GM20000 (cell line): ENCODE data around the gene LMOD1.
"Not testable (repeated sequence)": the region's sequence is repeated elsewhere in the genome, so short reads cannot be mapped to it uniquely, and the experiment has no call there.

Experiments used
- DNase-seq: peaks from one replicate; pipeline ENCODE4 v3.0.0; 2012; ENCODE audit warnings: low spot score
- CTCF ChIP-seq: IDR thresholded peaks from 2 replicates; pipeline ENCODE4 v1.5.1; 2012; ENCODE audit warnings: mild to moderate bottlenecking, control low read depth; ENCODE audit errors: extremely low read depth, missing control alignments

The LMOD1 gene

GRCh38 chr1:201911826-201912571, 34.3 kb downstream of the LMOD1 start:
- DNase-seq = no peak
- no peak for TF ChIP-seq CTCF

DNA sequence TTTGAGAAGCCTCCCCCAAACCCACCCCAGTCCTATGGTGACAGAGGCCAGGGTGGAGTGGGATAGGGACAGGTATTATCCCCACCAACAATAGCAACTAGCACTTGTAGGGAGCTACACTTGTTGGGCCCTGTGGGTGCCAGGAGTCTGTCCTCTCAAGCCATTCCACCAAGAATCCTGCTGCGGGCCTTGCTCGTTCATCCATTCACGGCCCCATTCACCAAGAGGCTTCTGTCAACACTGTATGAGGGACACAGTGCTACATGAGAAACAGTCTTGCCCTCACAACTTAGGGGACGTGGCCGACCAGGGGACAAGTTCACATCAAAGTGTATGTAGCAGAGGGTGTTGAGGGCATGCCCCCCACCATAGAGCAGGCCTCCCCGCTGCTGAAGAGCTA, 38.7 kb downstream of the LMOD1 start:
- TF ChIP-seq CTCF = no peak
- DNase-seq = no peak

DNA sequence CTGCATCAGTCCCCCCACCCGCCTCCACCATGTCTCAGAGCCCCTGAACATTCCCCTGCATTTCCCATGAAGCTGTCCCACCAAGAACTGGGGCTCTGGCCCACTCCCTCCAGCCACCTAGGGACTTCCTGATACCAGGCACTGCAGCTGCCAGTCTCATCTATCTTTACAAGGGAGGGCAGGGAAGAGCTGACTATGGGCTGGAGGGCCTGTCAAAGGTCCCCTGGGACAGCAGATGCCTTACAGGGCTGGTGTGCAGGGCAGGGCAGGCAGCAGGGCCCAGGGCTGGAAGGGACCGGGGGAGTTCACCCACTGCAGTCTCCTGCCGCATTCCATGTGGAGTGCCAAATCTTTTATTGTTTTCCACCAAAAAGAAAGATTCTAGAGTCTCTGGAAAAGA, 40.0 kb downstream of the LMOD1 start:
- DNase-seq = no peak
- no peak for TF ChIP-seq CTCF

DNA sequence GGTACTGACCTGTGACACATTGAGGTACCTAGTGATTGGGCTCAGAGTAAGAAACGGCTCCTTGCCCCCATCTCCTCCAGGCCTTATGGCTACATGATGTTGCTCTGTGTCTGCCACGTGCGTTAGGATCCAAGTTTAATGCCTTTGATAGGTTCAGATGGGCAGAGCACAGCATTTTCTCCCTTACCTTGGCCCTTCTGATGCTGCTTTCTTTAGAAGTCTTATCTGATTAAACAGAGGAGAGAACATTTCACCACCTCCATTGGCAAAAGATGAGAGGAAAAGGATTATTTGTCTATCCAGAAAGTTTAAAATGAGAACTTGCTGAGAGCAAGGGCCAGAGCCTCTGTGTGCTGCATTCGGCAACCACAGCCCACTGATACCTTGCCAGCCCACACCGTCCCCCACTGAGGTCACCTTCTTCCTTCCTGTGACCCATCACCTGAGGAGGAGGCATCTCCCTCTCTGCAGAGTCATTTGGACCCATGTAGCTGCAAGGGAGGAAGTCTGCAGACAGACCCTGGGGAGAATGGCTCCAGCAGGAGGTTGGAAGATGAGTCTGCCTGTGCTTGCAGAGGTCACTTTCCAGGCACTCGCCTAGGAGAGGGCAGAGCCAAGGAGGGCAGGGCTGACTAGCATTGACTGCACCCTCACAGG, 41.0 kb downstream of the LMOD1 start:
- no peak for TF ChIP-seq CTCF
- DNase-seq = no peak

GRCh38 chr1:201904579-201904978, 41.8 kb downstream of the LMOD1 start:
- no peak for TF ChIP-seq CTCF
- DNase-seq = no peak

DNA sequence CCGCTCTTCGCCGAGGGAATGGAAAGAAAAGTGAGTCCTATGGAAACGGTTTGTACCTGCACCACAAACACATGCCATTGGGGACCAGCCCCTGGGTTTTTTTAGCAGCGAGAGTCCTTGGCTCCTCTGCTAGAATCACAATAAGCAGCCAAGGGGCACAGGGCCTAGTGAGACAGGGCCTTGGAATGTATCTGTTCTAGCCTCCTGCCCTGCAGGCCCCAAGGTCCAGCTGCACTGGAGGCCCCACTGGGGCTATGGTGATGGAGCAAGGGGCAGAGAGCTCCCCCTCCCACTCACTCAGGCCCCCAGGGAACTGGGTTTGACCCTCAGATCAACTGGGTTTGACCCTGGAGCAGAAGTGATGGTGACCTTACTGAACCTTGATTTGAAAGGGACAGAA, 43.2 kb downstream of the LMOD1 start:
- no peak for TF ChIP-seq CTCF
- DNase-seq = no peak

- TF ChIP-seq CTCF = no peak
- no peak for DNase-seq
Observed at GRCh38 chr1:201902198-201902597, 44.1 kb downstream of the LMOD1 start.

DNA sequence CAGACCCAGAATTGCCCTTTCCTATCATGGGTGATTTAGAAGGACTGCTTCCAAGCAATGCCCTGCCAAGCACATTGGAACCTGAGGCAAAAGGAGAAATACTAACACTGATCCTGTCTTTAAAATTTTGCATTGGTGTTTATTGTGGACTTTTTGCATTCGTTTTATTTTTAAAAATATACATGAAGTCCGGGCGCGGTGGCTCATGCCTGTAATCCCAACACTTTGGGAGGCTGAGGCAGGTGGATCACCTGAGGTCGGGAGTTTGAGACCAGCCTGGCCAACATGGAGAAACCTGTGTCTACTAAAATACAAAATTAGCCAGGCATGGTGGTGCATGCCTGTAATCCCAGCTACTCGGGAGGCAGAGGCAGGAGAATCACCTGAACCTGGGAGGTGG, 45.3 kb downstream of the LMOD1 start:
- not testable (repeated sequence) for DNase-seq
